Stimulated activated CD8-positive, alpha-beta memory T cell treated with anti-CD3 and anti-CD28 coated beads, Interleukin-15, amount 100 ng/mL, for 24 hours (primary cell): ENCODE measurements around the gene ASTN2.

Source experiments
- DNase-seq: peaks from one replicate; pipeline ENCODE4 v3.0.0-alpha.2; 2020; ENCODE audit warnings: low read depth

Gene ASTN2

GRCh38 chr9:117365438-117365837 lies 49.4 kb downstream of the ASTN2 start:
- DNase-seq = no peak

DNA sequence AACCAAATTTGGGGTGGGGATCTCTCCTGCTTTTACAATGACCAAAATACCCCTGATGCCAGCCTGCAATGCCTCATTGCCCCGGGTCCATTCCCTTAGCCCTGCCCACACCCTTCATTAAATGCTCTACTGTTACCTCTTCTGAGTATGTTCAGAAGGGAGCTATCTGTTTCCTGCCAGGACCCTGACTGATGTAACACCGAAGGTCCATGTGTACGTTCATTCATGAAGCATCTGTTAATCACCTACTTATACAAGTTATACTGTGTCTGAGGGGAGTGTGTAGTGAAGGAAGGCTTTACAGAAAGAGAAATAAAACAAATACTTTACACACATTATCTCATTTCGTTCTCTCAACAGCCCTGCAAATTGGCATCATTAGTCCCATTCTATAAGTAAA lies 51.9 kb downstream of the ASTN2 start:
- no peak for DNase-seq

DNA sequence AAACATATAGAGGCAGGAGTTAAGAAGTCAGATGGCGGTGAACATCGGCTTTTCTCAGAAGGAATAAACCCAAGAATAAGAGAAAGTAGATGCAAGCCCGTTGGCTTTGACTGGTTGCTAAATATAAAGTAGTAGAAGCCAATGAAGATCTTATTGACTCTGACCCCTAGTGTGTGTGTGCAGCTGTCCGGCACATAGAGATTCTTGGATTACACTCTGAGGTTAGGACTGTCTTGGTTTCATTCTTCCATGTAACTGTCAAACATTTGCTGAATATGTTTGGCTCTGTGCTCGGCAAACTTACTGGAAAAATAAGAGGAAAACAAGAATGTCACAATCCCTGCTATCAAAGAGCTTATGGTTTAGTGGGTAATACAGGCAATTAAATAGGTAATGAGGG lies 54.9 kb downstream of the ASTN2 start:
- no peak for DNase-seq

GRCh38 chr9:117355542-117355941 lies 59.3 kb downstream of the ASTN2 start:
- DNase-seq = no peak

GRCh38 chr9:117354997-117355396 lies 59.9 kb downstream of the ASTN2 start:
- no peak for DNase-seq

GRCh38 chr9:117354244-117354847 lies 60.5 kb downstream of the ASTN2 start:
- DNase-seq = no peak

DNA sequence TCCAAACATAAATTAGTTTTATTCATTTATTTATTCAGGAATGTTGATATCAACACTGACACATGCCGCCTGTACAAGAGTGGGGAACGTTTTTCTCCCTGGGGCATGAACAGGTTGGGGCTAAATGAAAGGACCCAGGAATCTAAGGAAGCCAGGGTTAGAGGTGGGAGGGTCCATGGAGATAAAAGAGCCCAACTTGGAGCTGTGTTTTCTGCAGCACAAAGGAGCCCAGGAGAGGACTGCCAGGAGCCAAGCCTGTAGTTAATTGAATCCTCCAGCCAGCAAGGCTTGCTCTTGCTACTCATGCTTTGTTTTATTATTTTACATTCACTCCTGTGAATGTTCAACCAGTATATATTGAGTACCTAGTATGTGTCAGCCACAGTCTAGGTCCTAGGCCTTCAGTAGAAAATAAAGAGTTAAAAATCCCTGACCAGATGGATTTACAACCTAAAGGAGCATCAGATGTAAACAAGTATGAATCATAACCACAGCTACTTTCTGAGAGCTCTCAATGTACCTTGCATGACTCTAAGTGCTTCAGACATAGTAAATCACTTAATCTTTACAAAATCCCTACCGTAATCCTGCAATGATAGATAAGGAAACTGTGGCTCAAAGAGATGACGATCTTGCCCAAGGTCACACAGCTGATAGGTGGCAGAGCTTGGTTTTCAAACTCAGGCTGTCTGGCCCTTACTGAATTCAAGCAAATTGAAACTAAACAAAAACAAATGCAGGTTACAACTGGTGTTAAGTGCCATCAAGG lies 69.8 kb downstream of the ASTN2 start:
- no peak for DNase-seq

DNA sequence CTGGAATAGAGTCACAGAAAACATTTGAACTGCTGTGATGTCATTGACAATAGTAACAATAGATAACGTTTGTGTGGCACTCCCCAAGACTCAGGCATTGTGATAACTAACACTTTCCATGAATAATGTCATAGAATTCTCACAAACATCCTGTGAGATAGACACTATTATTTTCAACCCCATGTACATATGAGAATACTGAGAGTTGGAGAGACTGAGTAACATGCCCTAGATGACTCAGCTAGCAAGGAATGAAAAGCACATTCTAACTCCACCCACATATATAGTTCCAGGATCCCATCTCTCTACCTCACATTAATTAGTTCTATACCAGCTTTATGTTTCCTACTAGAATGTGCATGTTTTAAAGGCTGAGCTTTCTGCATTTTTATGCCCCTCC lies 71.4 kb downstream of the ASTN2 start:
- DNase-seq = no peak

DNA sequence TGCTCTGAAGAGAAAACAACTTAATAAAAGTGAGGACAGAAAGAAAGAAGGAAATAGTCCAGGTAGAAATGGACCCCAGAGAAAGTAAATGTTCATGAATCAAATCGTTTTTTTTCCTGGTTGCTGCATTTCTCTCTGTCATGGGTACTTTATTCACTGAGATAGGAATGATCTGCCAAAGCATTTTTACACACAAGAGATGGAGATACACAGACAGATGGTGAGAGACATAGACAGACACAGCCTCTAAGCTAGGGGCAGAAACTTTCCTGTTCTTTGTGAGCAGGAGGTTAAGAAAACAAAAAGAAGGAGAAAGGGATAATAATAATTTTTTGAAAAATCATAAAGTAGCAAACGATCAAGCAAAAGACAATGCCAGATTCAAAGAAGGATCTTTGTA lies 73.7 kb downstream of the ASTN2 start:
- DNase-seq = no peak

DNA sequence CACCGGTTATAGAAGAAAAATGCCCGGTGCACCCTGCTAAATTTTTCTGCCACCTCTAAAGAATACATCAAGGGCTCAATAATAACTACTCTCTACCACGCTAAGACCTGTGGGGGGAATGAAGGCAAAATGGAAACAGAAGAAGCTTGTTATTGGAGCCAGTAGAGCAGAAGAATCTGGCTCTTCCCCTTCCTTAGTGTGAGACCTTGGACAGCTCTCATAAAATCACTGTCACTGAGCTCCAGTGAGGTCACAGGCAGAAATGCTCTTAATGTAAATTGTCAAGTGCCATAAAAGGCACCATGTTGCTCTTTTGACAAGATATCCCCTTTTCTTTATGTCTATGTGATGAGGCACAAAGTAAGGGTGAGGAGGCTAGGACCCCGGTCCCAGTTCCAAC lies 74.4 kb downstream of the ASTN2 start:
- DNase-seq = no peak

DNA sequence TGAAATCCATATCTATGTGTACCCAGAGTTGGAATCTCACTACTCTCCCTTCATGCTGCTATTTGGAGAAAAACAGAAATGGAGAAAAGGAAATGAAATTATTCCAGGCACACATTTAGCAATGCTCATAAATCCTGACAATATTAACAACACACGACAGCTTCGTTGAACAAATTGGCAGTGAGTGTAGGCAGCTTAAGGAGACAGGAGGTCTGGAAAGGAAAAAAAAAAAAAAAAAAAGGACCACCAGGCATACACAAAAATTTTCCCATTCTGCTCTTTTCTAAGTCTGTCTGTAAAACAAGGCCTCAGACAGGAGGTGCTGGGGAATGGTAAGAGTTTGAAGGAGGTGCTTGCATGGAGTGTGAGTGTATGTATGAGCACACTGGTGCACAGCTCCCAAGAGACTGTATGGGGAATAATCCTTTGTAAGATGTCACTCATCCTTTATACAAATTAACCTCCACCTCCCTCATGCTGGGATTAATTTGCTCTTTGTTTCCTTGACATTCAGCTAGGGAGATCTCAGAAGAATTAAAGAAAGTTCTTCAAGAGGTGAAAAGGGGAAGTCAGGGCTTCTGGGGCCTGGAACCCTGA lies 78.9 kb downstream of the ASTN2 start:
- DNase-seq = no peak

GRCh38 chr9:117334101-117334500 lies 80.8 kb downstream of the ASTN2 start:
- DNase-seq = no peak

- no peak for DNase-seq
Observed at GRCh38 chr9:117325831-117326230, 89.0 kb downstream of the ASTN2 start.

GRCh38 chr9:117325110-117325731 lies 89.6 kb downstream of the ASTN2 start:
- no peak for DNase-seq

- DNase-seq = no peak
Observed at GRCh38 chr9:117323390-117323789, 91.5 kb downstream of the ASTN2 start.

DNA sequence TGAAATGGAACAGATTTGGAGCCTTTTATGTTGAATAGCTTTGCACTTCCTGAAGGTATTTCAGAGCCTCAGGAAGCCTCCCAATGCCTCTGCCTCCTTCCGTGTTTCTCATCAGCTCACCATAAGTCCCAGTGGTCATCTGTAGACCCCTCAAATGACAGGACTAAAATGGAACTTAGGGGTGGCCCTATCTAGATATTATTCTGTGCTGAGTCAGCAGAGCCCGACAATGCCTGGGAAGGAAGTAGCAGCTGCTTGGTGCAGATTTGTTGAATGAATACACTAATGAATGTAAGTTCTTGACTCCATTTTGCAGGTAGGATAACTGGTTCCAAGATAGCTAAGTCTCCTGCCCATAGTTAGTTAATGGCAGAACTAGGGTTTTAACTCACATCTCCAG lies 97.7 kb downstream of the ASTN2 start:
- DNase-seq = no peak

DNA sequence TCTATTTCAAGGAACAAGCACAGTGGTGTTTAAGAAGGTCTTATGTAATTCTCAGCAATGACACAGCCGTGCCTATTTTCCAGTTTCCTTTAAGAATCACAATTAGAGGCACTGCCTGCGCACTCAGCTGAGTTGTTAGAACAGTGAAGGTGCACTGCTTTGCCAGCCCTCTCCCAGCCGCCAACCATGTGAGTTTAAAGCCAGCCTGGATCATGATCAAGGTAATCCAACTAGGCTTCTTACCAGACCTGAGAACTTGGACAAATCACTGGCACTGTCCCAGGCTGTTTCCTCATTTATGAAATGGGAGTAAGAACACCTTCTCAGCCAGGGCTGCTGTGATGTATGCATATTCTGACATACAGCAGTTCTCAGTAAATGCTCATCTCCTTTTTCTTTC lies 99.6 kb downstream of the ASTN2 start:
- DNase-seq = no peak

DNA sequence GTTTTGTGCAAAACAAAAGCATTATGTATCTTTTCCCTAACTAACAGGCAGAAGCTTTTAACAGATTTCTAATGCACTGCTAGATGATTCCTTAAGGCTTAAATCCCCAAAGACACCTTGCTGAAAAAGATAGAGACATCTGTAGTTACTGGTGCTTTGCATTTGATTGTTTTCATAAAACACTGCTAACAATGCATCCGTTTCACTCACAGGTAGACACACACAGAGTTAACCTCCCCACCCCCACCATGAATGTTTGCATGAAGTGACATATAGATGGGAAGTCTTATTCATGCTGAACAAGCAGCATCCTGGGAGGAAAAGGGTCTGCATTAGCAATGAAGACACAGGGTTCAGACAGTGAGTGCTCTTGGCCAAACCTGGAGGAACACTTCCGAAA lies 100.9 kb downstream of the ASTN2 start:
- DNase-seq = no peak

- no peak for DNase-seq
Observed at GRCh38 chr9:117307701-117308100, 107.2 kb downstream of the ASTN2 start.

DNA sequence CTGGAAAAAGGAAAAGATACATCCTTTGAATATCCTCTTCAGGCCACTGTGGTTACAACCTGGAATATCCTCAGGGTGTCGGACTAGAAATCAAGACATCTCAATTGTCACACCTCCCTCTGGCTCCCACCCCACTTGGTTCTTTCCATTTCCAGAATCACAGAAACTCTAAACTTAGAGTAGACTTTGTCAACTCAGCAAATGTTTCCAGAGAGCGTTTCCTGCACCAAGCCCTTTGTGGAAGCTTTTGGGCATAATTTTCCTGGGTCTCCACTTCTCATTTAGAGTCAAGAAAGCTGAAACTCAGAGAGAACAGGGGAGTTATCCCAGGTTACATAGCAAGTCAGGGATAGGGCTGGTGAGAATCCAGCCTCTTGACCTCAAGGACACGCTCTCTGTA lies 108.8 kb downstream of the ASTN2 start:
- no peak for DNase-seq

DNA sequence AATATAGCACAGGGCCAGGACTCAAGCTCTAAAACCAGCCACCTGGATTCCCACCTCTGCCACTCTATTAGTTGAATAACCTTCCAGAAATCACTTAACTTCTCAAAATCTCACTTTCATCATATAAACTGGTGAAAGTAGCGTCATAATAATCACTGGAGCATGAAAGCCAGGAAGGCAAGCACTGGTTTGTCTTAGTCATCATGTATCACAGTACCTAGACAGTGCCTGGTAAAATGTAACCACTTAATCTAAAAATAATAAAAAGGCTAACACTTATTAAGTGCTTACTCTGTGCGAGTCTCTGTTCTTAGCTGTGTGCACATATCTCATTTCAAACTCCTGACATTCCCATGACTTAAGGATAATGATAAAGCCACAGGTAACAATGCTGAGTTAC lies 109.4 kb downstream of the ASTN2 start:
- DNase-seq = no peak

DNA sequence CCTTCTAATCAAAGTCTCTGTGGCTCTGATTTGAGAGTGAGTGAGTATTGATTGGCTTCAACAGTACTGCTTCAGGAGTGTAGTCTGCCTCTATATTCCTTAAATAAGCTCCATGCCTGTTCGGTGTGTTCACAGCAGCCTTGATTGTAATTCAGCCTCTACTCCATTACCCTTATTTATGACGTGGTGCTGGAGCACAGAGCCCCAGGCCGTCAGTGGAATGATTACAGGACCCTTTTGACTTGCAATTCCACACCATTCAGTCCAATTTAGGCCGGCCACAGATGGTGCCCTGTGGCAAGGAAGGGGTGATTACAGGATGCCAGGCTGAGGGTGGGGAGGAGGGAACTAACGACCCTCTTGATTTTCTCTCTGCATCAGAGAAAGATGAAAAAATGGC lies 110.3 kb downstream of the ASTN2 start:
- no peak for DNase-seq

- no peak for DNase-seq
Observed at GRCh38 chr9:117303643-117304230, 111.1 kb downstream of the ASTN2 start.
